Endothelial cell of umbilical vein (primary cell): Measurements from ENCODE around the gene PPY. TPM values are rescaled to one million over a fixed set of nuclear protein-coding genes. Genes with fewer than 3 reads are reported as not detected.

ENCODE experiments used
- BruUV-seq: library from RNA; stranded (reverse); fragments of 400-500 nt; replicated peaks from 2 replicates; lab custom pipeline; 2021; lab: Mats Ljungman, UMichigan
- CTCF ChIA-PET: fragments of 300-600, 350-600 bp; sonication (Branson Sonifier 250); formaldehyde crosslinking; loops from one replicate; lab custom pipeline; 2021; ENCODE audit warnings: antibody characterized with exemption, inconsistent platforms; lab: Charles Lee
- POLR2A ChIA-PET: fragments of 300-600, 350-600 bp; sonication (Branson Sonifier 250); formaldehyde crosslinking; loops from one replicate; lab custom pipeline; 2021; ENCODE audit warnings: antibody characterized with exemption, inconsistent platforms; lab: Charles Lee
- DNase-seq: peaks from one replicate; pipeline ENCODE4 v3.0.0-alpha.2; 2011; ENCODE audit warnings: low read depth, low spot score
- FAIRE-seq: peaks from 2 replicates; lab custom pipeline; 2011; peaks lifted over from hg19 to GRCh38; lab: Jason Lieb, UNC
- H2AFZ ChIP-seq: 2 replicates; pipeline ENCODE4 v1.6.0; 2012; ENCODE audit warnings: low read depth, low read length, control low read depth, inconsistent platforms
- H3K27ac ChIP-seq: 2 replicates; pipeline ENCODE4 v1.5.1; 2011; ENCODE audit warnings: low read depth, mild to moderate bottlenecking, control low read depth, low read length, moderate library complexity; ENCODE audit not compliant: insufficient read depth
- H3K27me3 ChIP-seq, 2 experiments: 2 replicates each; pipeline versions ENCODE4 v1.6.0 to v1.6.1; 2011; ENCODE audit warnings: low read length in 2 of 2, mixed read lengths in 1 of 2; ENCODE audit not compliant: control insufficient read depth in 2 of 2, insufficient read depth in 2 of 2
- H3K36me3 ChIP-seq, 2 experiments: 2 replicates in 1 of 2; 3 replicates in 1 of 2; pipeline ENCODE4 v1.5.1; 2011; ENCODE audit warnings: low read length in 2 of 2, mild to moderate bottlenecking in 1 of 2, moderate library complexity in 1 of 2; ENCODE audit not compliant: control insufficient read depth in 2 of 2, insufficient read depth in 2 of 2; ENCODE audit errors: extremely low read depth in 1 of 2
- H3K4me1 ChIP-seq: 3 replicates; pipeline ENCODE4 v1.5.1; 2011; ENCODE audit warnings: mild to moderate bottlenecking, low read length; ENCODE audit not compliant: control insufficient read depth, insufficient read depth; ENCODE audit errors: extremely low read depth
- H3K4me2 ChIP-seq: 2 replicates; pipeline ENCODE4 v1.6.1; 2011; ENCODE audit warnings: low read length, control low read depth, mixed read lengths; ENCODE audit not compliant: insufficient read depth
- H3K4me3 ChIP-seq, 3 experiments: fragments of 200-600 bp in 1 of 3; sonication (generic), shearing (Covaris generic) in 1 of 3; replicated peaks in 1 of 3; 2 replicates each; pipeline ENCODE4 v1.5.1; 2011 to 2016; ENCODE audit warnings: control low read depth in 3 of 3, low read length in 3 of 3, mild to moderate bottlenecking in 2 of 3, inconsistent platforms in 1 of 3, low read depth in 1 of 3, moderate library complexity in 1 of 3; ENCODE audit not compliant: insufficient read depth in 1 of 3
- H3K79me2 ChIP-seq: 2 replicates; pipeline ENCODE4 v1.6.0; 2012; ENCODE audit warnings: low read length, inconsistent platforms; ENCODE audit not compliant: control insufficient read depth, insufficient read depth
- H3K9ac ChIP-seq: replicated peaks from 2 replicates; pipeline ENCODE3; 2011; ENCODE audit warnings: low read length, control low read depth; ENCODE audit not compliant: insufficient read depth; ENCODE audit errors: extremely low read depth
- H3K9me1 ChIP-seq: replicated peaks from 3 replicates; pipeline ENCODE4 v1.6.0; 2011; ENCODE audit warnings: mild to moderate bottlenecking, low read length; ENCODE audit not compliant: control insufficient read depth, insufficient read depth; ENCODE audit errors: extremely low read depth
- H3K9me3 ChIP-seq: replicated peaks from 2 replicates; pipeline ENCODE4 v1.5.1; 2012; ENCODE audit warnings: low read length, inconsistent platforms; ENCODE audit not compliant: control insufficient read depth, insufficient read depth
- H4K20me1 ChIP-seq: replicated peaks from 2 replicates; pipeline ENCODE3; 2011; ENCODE audit warnings: mild to moderate bottlenecking, low read length; ENCODE audit not compliant: control insufficient read depth, insufficient read depth; ENCODE audit errors: extremely low read depth
- EZH2 ChIP-seq: IDR thresholded peaks from 2 replicates; pipeline ENCODE4 v1.6.1; 2012; ENCODE audit warnings: borderline replicate concordance, low read depth, mild to moderate bottlenecking, moderate library complexity, low read length, inconsistent platforms; ENCODE audit not compliant: severe bottlenecking
- GATA2 ChIP-seq: IDR thresholded peaks from 2 replicates; pipeline ENCODE4 v1.7.0; 2011; ENCODE audit warnings: low read depth, mild to moderate bottlenecking, moderate library complexity, mixed read lengths, low read length; ENCODE audit not compliant: insufficient read length, insufficient read depth
- JUN ChIP-seq: IDR thresholded peaks from 2 replicates; pipeline ENCODE4 v1.6.1; 2011; ENCODE audit warnings: borderline replicate concordance, low read depth; ENCODE audit not compliant: insufficient read length, insufficient read depth
- POLR2AphosphoS5 ChIP-seq: IDR thresholded peaks from 2 replicates; pipeline ENCODE4 v1.6.1; 2012; ENCODE audit warnings: low read depth, mild to moderate bottlenecking, control low read depth, low read length, moderate library complexity; ENCODE audit not compliant: insufficient read depth
- dilution Hi-C: fragments of 300-500 bp; cut with MboI; formaldehyde crosslinking; loops from one replicate; pipeline ENCODE4 v1.15.0; 2019; ENCODE audit warnings: low sequenced_read_pairs; ENCODE audit not compliant: extremely low pct_ligation_motif_present
- intact Hi-C: fragments of 100-400 bp; cut with micrococcal nuclease; formaldehyde crosslinking; loops from one replicate; pipeline ENCODE4 v1.10.0; 2022
- polyA plus RNA-seq, 4 experiments: library from polyadenylated mRNA; depleted of rRNA in 3 of 4; stranded (reverse) in 3 of 4; unstranded in 1 of 4; fragments of >200 nt; gene quantifications; 2 replicates each; pipeline versions ENCODE4 v1.2.1 to v1.2.3, GENCODE V29; 2011 to 2012; ENCODE audit warnings: missing spikeins in 1 of 4
- total RNA-seq: library from RNA; stranded (reverse); gene quantifications from 2 replicates; pipeline ENCODE4 v1.2.3, GENCODE V29; 2021

Gene PPY
- total and polyA plus RNA-seq, 2 donors (not counting 3 experiments of a cell fraction or from before 2014, with no cell fraction given), result not detected

GRCh38 chr17:43906951-43907424, 35.3 kb downstream of the PPY start:
- Histone ChIP-seq H3K4me1 (peaks cover 3% of the 10 kb centered on the region), H3K79me2 (no peaks in the 10 kb centered on the region), H2AFZ (peak overlapping the region; percentile 11), H3K9me1 (no peaks in the 10 kb centered on the region), H3K4me3 (peak overlapping the region in 1 of 3 experiments; percentile 9), H3K9me3 (no peaks in the 10 kb centered on the region), H3K36me3 (no peaks in the 10 kb centered on the region), H4K20me1 (no peaks in the 10 kb centered on the region), H3K9ac (no peak overlapping the region), H3K27ac (no peak overlapping the region), H3K27me3 (peaks cover 41 to 51% of the 10 kb centered on the region in 2 experiments), H3K4me2 (peak overlapping the region; percentile 23)
- dilution Hi-C loops (no loop called here), intact Hi-C loops (no loop called here)
- no peak for DNase-seq
- POLR2A ChIA-PET, result no interaction called here
- TF ChIP-seq GATA2, result no peak
- no peak for TF ChIP-seq JUN
- peak; percentile 94 for TF ChIP-seq EZH2
- CTCF ChIA-PET, result interaction anchor here (0.8 to 1.4 kb wide), 2 partner anchors 29 to 37 kb away, joined by 3 to 4 read pairs; no protein-coding TSS in a partner anchor
- no peak for FAIRE-seq
- no TSS peak for BruUV-seq

DNA sequence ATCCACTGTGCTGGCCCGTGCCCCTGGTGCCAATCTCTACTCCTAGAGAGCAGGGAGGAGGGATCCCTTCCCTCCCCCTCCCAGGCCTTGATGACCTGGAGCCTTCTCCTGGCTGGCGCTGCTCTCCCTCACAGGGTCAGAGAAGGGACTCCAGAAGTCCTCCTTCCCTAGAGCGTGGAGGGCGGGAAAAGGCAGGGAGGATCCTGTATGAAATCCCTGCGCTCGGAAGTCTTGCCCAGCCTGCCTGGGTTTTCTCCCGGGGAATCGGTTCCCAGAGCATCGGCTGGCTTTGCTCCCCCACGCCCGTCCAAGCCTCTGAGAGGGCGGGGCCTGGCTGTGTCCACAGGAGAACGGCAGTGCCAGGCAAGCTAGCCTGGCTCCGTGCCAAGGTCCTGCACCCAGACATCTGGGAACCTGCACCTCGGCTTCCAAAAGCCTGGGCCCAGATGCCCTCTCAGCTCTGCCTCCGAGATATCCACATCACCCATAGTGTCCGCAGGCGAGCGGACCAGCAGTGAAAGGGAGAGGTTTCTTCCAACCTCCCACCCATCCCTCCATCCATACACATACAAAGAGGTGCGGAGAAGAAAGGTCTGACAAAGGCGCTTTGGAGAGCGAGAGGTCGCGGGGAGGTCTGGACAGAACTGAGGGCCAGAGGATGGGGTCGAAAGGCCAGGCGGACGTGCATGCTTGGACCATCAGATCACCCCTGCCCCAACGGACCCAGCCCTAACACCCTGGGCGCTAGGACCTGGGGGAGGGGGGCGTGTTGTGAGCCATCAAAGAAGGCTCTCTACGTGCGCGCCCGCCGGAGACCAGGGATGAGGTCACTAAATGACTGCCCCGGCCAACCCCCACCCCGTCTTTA, 36.1 kb downstream of the PPY start:
- FAIRE-seq (no peak), DNase-seq (no peak)
- peak; percentile 80 for TF ChIP-seq EZH2
- TF ChIP-seq POLR2AphosphoS5, result no peak
- Histone ChIP-seq H2AFZ (no peak overlapping the region), H3K9ac (no peak overlapping the region), H3K9me1 (no peaks in the 10 kb centered on the region), H3K36me3 (no peaks in the 10 kb centered on the region), H3K27ac (no peak overlapping the region), H3K27me3 (peaks cover 36 to 51% of the 10 kb centered on the region in 2 experiments), H3K4me3 (no peak overlapping the region), H4K20me1 (no peaks in the 10 kb centered on the region), H3K79me2 (no peaks in the 10 kb centered on the region), H3K4me1 (peaks cover 3% of the 10 kb centered on the region), H3K4me2 (no peak overlapping the region), H3K9me3 (no peaks in the 10 kb centered on the region)
- CTCF ChIA-PET, result no interaction called here
- intact Hi-C loops (no loop called here), dilution Hi-C loops (no loop called here)
- BruUV-seq, result no TSS peak
- POLR2A ChIA-PET, result no interaction called here
